HG03095 (cell line): ENCODE results near the gene LPCAT1.
A peak's percentile ranks its signal among the peaks of the same experiment; 100 is the strongest.
"Not testable (repeated sequence)": the region's sequence is repeated elsewhere in the genome, so short reads cannot be mapped to it uniquely, and the experiment has no call there.

Source experiments
- ATAC-seq: cut with Tn5 transposase; IDR thresholded peaks from one replicate; pipeline ENCODE4 v1.9.1; 2021; ENCODE audit warnings: moderate library complexity; ENCODE audit not compliant: unreplicated experiment

Gene LPCAT1

GRCh38 chr5:1541702-1542400, 18.1 kb upstream of the LPCAT1 start:
- no peak for ATAC-seq

DNA sequence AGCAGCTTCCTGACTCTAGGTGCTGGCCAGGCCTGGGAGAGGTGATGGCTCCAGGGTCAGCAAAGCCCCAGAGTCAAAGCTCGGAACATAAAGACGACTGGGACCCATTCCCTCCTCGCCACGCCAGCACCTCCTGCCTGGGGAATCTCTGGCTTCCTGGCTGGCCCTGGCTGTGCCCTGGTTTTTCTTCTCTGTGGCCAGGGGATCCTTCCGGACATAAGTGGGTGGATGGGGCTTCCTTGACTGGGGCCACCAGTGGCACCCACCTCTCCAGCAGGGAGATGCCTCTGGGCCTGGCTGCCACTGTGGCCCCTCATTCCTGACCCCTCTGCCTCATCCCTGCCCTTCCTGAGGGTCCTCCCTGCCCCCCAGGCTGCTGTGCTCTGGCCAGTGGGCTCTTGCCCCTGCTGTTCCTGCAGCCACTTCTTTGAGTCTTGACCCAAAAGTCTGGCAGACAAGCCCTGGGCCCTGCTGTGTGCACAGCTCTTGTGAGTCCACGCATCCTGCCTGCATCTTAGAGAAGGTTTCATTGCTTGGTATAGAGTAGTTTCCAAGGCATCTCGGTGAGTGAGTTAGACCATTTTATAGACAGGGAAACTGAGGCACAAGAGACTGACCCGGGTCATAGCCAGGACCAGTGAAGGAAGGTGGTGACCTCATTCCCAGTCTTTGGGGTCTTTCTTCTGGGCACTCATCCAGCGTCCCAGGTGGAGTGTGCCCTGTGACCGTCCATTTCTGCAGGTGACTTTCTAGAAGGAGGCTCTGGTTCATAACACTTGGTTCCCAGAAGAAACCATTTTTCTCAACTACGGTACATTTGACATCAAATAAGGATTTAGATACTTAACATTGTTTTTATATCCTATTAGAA, 17.3 kb upstream of the LPCAT1 start:
- ATAC-seq: no peak

DNA sequence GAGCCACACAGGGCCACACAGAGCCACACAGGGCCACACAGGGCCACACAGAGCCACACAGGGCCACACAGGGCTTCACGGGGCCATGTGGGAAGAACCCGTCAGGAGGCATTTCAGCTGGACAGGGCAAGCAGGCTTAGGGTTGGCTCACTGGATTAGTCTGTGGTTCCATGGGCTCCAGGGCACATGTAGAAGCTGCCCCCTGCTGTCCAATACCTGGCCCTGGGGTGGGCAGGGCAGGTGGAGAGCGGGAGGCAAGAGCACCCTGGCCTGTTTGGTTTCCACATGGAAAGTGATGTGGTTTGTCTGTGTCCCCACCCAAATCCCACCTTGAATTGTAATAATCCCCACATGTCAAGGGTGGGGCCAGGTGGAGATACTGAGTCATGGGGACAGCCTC, 16.4 kb upstream of the LPCAT1 start:
- ATAC-seq: no peak

GRCh38 chr5:1539393-1540161, 15.8 kb upstream of the LPCAT1 start:
- ATAC-seq: not testable (repeated sequence)

DNA sequence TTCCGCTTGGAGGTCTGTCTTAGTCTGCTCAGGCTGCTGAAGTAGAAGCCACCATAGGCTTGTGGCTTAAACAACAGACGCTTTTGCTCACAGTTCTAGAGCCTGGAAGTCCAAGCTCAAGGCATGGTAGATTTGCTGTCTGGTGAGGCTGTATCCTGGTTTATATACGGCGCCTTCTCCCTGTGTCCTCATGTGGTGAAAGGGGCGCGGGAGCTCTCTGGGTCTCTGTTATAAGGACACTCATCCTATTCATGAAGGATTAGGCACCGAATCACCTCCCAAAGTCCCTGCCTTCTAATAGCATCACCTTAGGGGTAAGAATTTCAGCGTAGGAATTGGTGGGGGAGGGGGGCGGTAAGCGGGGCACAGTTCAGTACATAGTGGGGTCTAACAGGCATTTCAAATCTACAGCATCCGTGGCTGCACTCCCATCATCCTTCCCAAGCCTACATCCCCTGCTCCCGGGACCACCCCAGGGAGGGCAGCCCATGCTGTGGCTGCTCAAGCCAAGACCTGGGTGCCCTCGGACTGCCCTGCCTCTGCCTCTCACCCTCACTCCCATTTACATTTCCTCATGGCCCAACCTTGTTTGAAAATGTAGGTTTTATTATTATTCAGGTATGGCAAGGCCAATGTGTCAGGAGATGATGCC, 15.1 kb upstream of the LPCAT1 start:
- no peak for ATAC-seq

DNA sequence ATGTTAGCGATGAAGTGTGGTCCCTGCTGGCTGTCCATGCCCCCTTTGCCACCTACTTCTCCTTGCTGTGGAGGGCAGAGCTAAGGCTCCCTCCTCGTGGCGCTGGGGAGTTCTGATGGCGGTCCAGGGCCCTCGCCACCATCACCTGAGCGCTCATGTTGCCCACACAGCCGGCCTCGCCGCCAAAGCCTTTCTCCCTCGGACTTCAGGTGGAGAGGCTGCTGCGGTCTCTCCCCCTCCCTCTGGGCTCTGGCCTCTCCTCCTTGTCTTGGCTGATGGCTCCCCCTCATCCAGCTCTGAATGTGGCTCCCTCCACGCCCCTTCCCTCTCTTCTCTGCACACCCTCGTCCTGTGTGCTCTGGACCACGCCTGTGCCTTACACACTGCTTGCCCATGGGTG, 14.5 kb upstream of the LPCAT1 start:
- ATAC-seq: no peak

- ATAC-seq: no peak
These were observed 13.9 kb upstream of the LPCAT1 start for GRCh38 chr5:1537603-1538154.

DNA sequence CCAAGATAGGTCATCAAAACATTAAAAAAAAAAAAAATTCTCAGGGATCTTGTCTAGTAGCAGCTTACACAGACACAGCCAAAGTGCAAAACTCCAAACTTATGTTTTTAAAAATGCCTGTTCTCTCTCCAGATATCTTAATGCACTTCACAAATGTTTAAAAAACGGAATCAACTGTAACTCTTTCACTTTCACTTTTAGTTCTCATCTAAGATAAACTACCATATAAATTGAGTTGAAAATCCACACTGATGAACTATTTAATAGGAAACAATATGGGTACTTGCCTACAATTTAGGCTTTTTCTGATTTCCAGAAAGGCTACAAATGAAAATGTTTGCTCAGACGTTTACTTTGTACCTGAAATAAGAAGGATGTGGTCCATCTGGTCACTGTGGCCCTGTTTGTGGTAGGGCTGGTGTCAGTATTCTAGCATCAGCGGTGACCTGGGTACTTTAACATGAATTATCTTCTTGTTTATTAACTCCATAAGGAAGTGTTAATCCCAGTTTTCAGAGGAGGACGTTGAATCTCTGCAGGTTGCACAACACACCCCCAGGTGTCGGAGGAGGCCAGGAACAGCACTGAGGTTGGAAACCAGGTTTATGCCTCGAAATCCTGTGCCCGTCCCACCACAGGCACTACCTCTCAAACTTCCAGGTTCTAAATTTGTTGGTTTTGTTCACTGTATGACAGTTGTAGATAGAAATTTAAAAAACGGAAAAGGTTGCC, 13.3 kb upstream of the LPCAT1 start:
- ATAC-seq: peak; percentile 4

- ATAC-seq: peak; percentile 96
These were observed 12.6 kb upstream of the LPCAT1 start for GRCh38 chr5:1536322-1536845.

- no peak for ATAC-seq
These were observed 11.9 kb upstream of the LPCAT1 start for GRCh38 chr5:1535646-1536045.

DNA sequence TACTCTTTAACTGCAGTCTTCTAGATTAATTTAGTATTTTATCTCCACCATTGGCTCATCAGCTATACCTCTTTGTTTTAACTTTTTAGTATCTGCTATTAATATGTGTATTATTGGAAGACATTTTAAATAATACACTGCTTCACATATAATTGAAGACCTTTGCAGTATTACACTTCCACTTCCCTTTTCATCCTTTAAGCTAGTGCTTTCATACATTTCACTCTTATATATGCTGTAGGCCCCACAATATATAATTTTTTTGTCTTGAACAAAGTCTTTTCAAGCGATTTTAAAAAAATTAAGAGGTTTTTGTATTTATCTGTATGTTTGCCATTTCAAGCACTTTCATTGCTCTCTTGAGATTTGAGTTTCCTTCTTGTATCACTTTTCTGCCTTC, 8.6 kb upstream of the LPCAT1 start:
- no peak for ATAC-seq

DNA sequence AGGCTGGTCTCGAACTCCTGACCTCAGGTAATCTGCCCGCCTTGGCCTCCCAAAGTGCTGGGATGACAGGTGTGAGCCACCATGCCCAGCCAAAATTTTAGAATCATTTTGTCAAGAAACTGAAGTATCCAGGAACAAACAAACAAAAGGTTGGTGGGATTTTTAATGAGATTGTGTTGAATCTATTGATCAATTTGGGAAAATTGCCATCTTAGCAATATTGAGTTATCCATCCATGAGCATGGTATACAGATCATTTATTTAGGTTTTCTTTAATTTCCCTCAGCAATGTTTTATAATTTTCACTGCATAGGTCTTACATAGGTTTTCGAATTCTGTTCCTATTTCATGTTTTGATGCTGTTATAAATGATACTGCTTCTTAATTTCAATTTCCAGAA, 5.7 kb upstream of the LPCAT1 start:
- no peak for ATAC-seq

- no peak for ATAC-seq
These were observed 3.9 kb upstream of the LPCAT1 start for GRCh38 chr5:1527533-1528205.

- no peak for ATAC-seq
These were observed 2.9 kb upstream of the LPCAT1 start for GRCh38 chr5:1526681-1527131.

GRCh38 chr5:1526190-1526631, 2.5 kb upstream of the LPCAT1 start:
- ATAC-seq: no peak

GRCh38 chr5:1525624-1526189, 1.9 kb upstream of the LPCAT1 start:
- ATAC-seq: no peak

GRCh38 chr5:1524799-1525623, 1.3 kb upstream of the LPCAT1 start:
- ATAC-seq: no peak

DNA sequence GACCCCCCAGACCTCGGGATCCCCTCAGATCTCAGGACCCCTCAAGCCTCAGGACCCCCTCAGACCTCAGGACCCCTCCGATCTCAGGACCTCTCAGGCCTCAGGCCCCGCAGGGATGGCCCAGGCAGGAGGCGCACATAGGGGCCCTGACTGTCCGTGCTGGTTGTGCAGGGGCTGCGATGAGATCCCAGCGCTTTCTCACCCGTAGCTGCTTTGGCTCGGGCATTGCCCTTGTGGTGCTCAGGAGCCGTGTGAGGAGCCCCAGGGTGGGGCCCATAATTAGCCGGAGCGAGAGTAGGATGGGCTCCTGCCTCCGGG, 680 bp upstream of the LPCAT1 start:
- ATAC-seq: no peak
